Esophagus mucosa (tissue), 1 donor: ENCODE measurements around the gene IVL. TPM values are rescaled to one million over a fixed set of nuclear protein-coding genes. Genes with fewer than 3 reads are reported as not detected.

Experiments
- ATAC-seq: fragments of 200-7000 bp; cut with Tn5 transposase; one replicate; pipeline ENCODE4 v1.9.1; 2020
- total RNA-seq: library from RNA; stranded (reverse); gene quantifications from one replicate; pipeline ENCODE4 v1.2.4, GENCODE V29; 2023
- donor health status: DM: yes; HTN: yes; CAD: no.

Gene IVL
- total RNA-seq, 1 donor from 2014 or later: 145 TPM

- ATAC-seq: no peak
These were observed 9.3 kb upstream of the IVL start for GRCh38 chr1:152899027-152899426.

GRCh38 chr1:152899883-152900282 lies 8.5 kb upstream of the IVL start:
- no peak for ATAC-seq

GRCh38 chr1:152901631-152902030 lies 6.7 kb upstream of the IVL start:
- peak; percentile 58 for ATAC-seq

GRCh38 chr1:152902636-152903035 lies 5.7 kb upstream of the IVL start:
- no peak for ATAC-seq

GRCh38 chr1:152904688-152905440 lies 3.5 kb upstream of the IVL start:
- ATAC-seq: peak; percentile 30

- peak; percentile 86 for ATAC-seq
These were observed 2.3 kb upstream of the IVL start for GRCh38 chr1:152906023-152906565.

GRCh38 chr1:152909206-152909605 lies 860 bp downstream of the IVL start:
- ATAC-seq: no peak

- ATAC-seq: no peak
These were observed 4.1 kb downstream of the IVL start for GRCh38 chr1:152912471-152912870.

GRCh38 chr1:152912900-152913299 lies 4.6 kb downstream of the IVL start:
- peak; percentile 17 for ATAC-seq

- peak; percentile 46 for ATAC-seq
These were observed 9.4 kb downstream of the IVL start for GRCh38 chr1:152917794-152918193.

- no peak for ATAC-seq
These were observed 10.7 kb downstream of the IVL start for GRCh38 chr1:152919071-152919470.

GRCh38 chr1:152924191-152924590 lies 15.8 kb downstream of the IVL start:
- peak; percentile 36 for ATAC-seq

- peak; percentile 85 for ATAC-seq
These were observed 17.7 kb downstream of the IVL start for GRCh38 chr1:152926091-152926490.

- ATAC-seq: no peak
These were observed 20.3 kb downstream of the IVL start for GRCh38 chr1:152928671-152929070.

- ATAC-seq: peak; percentile 89
These were observed 23.9 kb downstream of the IVL start for GRCh38 chr1:152932170-152932811.

GRCh38 chr1:152933196-152933595 lies 24.9 kb downstream of the IVL start:
- peak; percentile 79 for ATAC-seq

GRCh38 chr1:152940614-152941013 lies 32.3 kb downstream of the IVL start:
- no peak for ATAC-seq

GRCh38 chr1:152941037-152941711 lies 32.8 kb downstream of the IVL start:
- ATAC-seq: peak; percentile 99

GRCh38 chr1:152942161-152942560 lies 33.8 kb downstream of the IVL start:
- no peak for ATAC-seq

- ATAC-seq: no peak
These were observed 37.9 kb downstream of the IVL start for GRCh38 chr1:152946248-152946647.

GRCh38 chr1:152946651-152947256 lies 38.4 kb downstream of the IVL start, which contains the start of gene SPRR5:
Gene SPRR5 (plus strand): TSS chr1:152947206. CDS start chr1:152948555, 1,349 bp downstream.
- no peak for ATAC-seq

GRCh38 chr1:152951711-152952110 lies 43.4 kb downstream of the IVL start:
- ATAC-seq: no peak

GRCh38 chr1:152953761-152954160 lies 45.4 kb downstream of the IVL start:
- ATAC-seq: peak; percentile 95
